ENCODE measurements around the gene PRKAG2.
"Not testable (repeated sequence)": the region's sequence is repeated elsewhere in the genome, so short reads cannot be mapped to it uniquely, and the experiment has no call there.

The PRKAG2 gene

GRCh38 chr7:151764056-151764920 lies 112.6 kb downstream of the PRKAG2 start:
- no peak for DNase-seq (ENCODE audit: low read depth in 2 of 2)

- DNase-seq (ENCODE audit: low read depth in 2 of 2) = no peak
These were observed 113.4 kb downstream of the PRKAG2 start for GRCh38 chr7:151763420-151763984.

DNA sequence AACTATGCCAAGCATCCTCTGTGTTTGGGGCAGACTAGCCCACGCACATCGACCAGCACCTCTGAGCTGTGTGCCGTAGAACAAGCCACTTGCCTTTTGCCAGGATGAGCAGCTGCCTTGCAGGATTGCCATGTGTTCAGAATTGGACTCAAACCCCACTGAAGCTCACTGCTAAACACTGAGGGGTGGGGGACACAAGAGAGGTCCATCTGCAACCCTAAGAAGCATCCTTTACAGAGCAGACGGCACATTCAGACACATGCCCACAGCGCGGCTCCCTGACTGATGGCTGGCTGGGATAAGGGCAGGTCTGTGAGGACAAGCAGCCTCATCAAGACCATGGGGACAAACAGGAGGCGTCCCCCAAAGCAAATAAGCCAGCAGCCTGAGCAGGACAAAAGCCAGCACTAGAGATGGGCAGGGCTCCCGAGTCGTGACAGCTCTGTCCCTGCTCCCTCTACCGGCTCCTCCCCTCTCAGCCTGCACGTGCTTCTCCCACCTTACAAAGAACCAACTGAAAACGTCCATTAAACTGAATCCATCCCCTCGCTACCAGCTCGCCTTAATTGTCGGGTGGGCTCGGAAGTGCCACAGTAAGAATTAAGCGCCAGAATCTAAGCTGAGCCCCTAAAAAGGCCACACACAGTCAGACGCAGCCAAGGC lies 114.2 kb downstream of the PRKAG2 start:
- no peak for DNase-seq (ENCODE audit: low read depth in 2 of 2)

DNA sequence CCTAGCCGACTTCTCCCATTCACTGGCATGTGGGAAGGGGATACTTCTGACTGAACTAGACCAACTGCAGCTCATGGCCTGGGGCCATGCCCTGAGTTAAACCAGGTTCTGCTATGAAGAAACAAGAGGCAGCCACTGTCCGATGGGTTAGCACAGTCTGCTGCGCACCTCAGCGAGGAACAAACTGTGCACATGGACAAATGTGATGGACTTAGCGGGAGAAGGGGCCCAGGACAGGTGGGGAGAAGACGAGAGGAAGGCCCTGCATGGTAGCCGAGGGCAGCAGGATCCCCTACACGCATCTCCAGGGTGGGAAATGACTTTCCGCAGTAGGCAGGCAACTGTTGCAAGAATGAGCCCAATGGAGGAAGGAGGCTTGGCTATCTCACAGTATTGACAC lies 115.0 kb downstream of the PRKAG2 start:
- no peak for DNase-seq (ENCODE audit: low read depth in 2 of 2)

GRCh38 chr7:151761231-151761630 lies 115.7 kb downstream of the PRKAG2 start:
- no peak for DNase-seq (ENCODE audit: low read depth in 2 of 2)

- DNase-seq (ENCODE audit: low read depth in 2 of 2) = peak in 1 of 2 donors; percentile 40
These were observed 117.3 kb downstream of the PRKAG2 start for GRCh38 chr7:151759591-151760042.

DNA sequence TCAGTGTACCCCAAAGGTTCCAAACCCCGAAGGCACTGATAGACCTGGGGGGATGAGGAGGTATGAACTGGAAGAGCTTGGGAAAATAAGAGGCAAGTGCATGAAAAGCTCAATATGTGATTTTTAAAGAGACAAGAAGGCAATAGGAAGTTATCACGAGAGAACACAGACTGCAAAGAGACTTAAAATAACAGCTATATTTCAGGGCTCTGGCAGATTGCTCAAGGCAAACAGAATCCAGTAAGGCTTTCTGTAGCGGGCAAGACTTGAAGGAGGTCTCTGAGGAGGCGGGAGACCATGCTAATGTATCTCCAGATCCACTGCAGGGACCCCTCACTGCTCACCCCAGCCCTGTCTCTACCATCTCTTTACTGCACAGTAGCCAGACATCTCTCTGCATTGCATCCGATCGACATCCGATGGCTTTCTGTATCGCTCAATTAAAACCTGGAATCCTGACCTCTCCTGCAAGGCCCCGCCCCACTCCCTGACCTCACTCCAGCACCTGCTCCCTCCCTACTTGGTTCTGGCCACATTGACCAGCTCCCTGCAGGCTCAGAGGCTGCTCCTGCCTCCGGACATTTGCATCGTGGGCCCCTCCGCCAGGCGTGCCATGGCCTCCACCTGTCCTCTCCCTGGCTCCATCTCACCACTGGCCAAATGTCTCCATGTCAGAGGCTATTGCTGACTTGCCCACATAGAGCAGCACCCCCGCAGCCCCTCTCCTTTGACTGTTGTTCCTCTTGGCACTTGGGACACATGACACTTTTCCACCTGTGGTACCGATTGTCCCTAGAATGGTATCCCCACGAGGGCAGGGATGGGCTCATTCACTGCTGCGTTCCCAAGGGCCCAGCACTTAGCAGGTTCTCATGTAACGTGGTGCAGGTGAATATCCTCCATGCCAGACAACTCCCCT lies 118.0 kb downstream of the PRKAG2 start:
- no peak for DNase-seq (ENCODE audit: low read depth in 2 of 2)

- DNase-seq (ENCODE audit: low read depth in 2 of 2) = no peak
These were observed 119.6 kb downstream of the PRKAG2 start for GRCh38 chr7:151757274-151757673.

DNA sequence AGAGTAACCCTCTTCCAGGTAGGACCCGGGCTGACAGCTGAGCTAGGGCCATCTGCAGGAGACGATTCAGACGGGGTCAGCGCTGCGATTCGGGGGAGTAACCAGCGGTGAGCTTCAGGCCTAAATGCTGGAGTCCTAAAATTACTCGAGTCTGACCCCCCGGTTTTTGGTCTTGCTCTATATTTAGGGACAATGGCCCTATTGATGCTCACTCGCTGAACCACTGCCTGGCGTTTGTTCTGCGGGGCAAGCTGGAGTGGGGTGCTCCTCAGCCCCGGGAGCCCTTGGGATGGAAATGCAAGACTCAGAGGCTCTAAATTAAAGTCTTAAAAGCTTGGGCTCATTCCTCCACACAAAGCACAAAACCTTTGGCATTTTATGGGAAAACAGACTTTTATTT lies 120.0 kb downstream of the PRKAG2 start:
- DNase-seq (ENCODE audit: low read depth in 2 of 2) = no peak

- DNase-seq (ENCODE audit: low read depth in 2 of 2) = peak; percentile 50 to 59
These were observed 120.7 kb downstream of the PRKAG2 start for GRCh38 chr7:151756076-151756731.

DNA sequence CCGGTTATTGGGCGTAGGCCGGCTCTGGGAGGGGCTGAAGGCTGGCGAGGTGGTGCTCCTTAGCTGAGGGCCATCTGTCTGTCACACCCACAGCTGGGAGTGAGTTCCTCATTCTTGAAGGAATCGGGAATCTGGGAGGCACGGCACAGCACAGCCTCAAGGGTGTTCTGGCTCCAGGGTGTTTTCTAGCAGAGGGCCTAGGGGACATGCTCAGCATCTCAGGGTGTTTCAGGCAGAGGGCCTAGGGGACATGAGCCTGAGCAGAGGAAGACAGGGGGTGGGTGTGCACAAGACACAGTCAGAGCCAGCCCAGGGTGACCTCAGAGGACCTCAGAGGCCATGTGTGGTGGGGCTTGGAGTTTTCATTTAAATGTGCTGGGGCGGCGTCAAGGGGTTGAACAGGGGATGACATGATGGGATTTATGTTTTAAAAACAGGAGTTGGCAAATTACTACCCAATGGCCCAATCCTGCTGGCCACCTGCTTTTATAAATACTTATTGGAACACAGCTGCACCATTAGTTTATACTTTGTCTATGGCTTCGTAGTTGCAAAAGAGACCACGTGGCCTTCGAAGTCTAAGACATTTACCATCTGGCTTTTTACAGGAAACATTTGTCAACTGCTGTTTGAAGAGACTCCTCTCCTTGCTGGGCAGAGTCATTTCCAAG lies 121.6 kb downstream of the PRKAG2 start:
- no peak for DNase-seq (ENCODE audit: low read depth in 2 of 2)

- DNase-seq (ENCODE audit: low read depth in 2 of 2) = no peak
These were observed 122.2 kb downstream of the PRKAG2 start for GRCh38 chr7:151754688-151755130.

GRCh38 chr7:151754142-151754590 lies 122.7 kb downstream of the PRKAG2 start:
- DNase-seq (ENCODE audit: low read depth in 2 of 2) = no peak

DNA sequence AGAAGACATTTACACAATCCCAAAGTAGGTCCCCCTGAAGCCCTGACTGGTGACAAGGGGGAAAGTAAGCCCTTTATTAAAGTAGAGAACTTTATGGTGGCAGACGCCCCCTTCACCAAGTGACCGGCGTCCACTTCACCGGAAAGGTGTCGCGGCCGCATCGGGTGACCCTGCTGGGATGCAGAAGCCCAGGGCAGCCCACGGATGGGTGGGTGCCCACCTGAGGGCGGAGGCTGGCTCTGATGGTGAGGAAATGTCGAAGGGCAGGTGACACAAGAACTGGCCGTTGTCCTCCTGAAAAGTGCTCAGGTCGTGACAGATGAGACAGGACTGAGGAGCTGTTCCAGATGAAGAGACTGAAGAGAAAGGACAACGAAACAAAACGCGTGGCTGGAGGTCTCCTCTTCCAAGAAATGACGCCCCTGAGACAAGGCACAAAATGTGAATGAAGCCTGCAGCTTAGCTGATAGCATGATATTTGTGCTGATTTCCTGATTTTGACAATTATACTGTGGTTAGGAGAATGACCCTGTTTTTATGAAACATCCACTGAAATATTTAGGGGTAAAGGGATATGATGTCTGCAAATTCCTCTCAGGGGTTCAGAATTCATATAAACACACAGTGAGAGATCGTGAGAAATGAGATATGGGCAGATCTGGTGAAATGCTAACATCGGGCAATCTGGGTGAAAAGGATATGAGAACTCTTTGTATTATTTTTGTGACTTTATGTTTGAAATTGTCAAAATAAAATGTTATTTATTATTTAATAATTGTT lies 123.9 kb downstream of the PRKAG2 start:
- DNase-seq (ENCODE audit: low read depth in 2 of 2) = no peak

GRCh38 chr7:151752037-151752436 lies 124.9 kb downstream of the PRKAG2 start:
- no peak for DNase-seq (ENCODE audit: low read depth in 2 of 2)

GRCh38 chr7:151748733-151749132 lies 128.2 kb downstream of the PRKAG2 start:
- no peak for DNase-seq (ENCODE audit: low read depth in 2 of 2)

DNA sequence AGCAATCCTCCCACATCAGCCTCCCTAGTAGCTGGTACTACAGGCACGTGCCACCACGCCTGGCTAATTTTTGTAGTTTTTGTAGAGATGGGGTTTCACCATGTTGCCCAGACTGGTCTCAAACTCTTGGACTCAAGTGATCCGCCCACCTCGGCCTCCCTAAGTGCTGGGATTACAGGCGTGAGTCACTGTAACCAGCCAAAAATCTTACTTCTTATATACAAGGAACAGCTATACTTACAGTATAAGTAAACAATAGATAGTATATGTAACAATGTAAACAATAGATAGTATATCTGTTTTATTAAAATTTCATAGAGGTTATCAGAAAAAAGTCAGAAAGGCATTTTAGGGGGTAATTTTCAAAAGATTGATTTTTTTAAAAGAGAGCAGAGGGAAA lies 128.9 kb downstream of the PRKAG2 start:
- not testable (repeated sequence) for DNase-seq (ENCODE audit: low read depth in 2 of 2)

- DNase-seq (ENCODE audit: low read depth in 2 of 2) = no peak
These were observed 131.2 kb downstream of the PRKAG2 start for GRCh38 chr7:151745706-151746105.
